ENCODE measurements around the gene SYT6. TPM values are rescaled to one million over a fixed set of nuclear protein-coding genes. Genes with fewer than 3 reads are reported as not detected.

SYT6 gene
- total and polyA plus RNA-seq, 10 donors: 0.14 TPM; not detected in 9

- WGBS, 5 donors: 70 to 90% (median 80%) methylated on average over 12 to 13 of the region's 13 CpGs
Observed at GRCh38 chr1:114088392-114089299, 65.0 kb downstream of the SYT6 start.

GRCh38 chr1:114087495-114087894 is 66.2 kb downstream of the SYT6 start:
- intact Hi-C loops (cut with DNase I; ENCODE audit: low total_unique reads): no loop called here
- TF ChIP-seq CTCF (IDR thresholded peaks at IDR 0.05 in 8 of 11, conservative IDR thresholded peaks at IDR 0.05 in 3 of 11) (no peak), POLR2A (IDR thresholded peaks at IDR 0.05) (no peak), POLR2AphosphoS5 (IDR thresholded peaks at IDR 0.05) (no peak)
- Histone ChIP-seq H3K27ac (no peak overlapping the region), H3K9me3 (no peaks in the 10 kb centered on the region), H3K4me1 (no peaks in the 10 kb centered on the region), H3K36me3 (no peaks in the 10 kb centered on the region), H3K4me3 (no peak overlapping the region), H3K27me3 (replicated peaks in 1 of 7) (no peaks in the 10 kb centered on the region)
- DNase-seq: no peak
- WGBS, 5 donors: 91 to 97% (median 93%) methylated on average over 2 of the region's 2 CpGs

More at GRCh38 chr1:114088392-114089299, 65.0 kb downstream of the SYT6 start:
- DNase-seq: no peak
- no peak overlapping the region for H3K4me3 ChIP-seq
- H3K36me3 ChIP-seq: no peaks in the 10 kb centered on the region
- H3K27me3 ChIP-seq (replicated peaks in 1 of 7): no peaks in the 10 kb centered on the region
- H3K4me1 ChIP-seq: no peaks in the 10 kb centered on the region
- intact Hi-C loops (cut with DNase I; ENCODE audit: low total_unique reads): no loop called here
- H3K27ac ChIP-seq: no peak overlapping the region
- TF ChIP-seq CTCF (IDR thresholded peaks at IDR 0.05 in 8 of 11, conservative IDR thresholded peaks at IDR 0.05 in 3 of 11): no peak
- TF ChIP-seq POLR2AphosphoS5 (IDR thresholded peaks at IDR 0.05): no peak
- no peak for TF ChIP-seq POLR2A (IDR thresholded peaks at IDR 0.05)
- no peaks in the 10 kb centered on the region for H3K9me3 ChIP-seq

GRCh38 chr1:114086601-114087368 is 66.9 kb downstream of the SYT6 start:
- Histone ChIP-seq H3K27ac (no peak overlapping the region), H3K36me3 (no peaks in the 10 kb centered on the region), H3K4me1 (peaks cover 0 to 4% (median 0%) of the 10 kb centered on the region in 6 donors), H3K4me3 (no peak overlapping the region), H3K9me3 (no peaks in the 10 kb centered on the region), H3K27me3 (replicated peaks in 1 of 7) (no peaks in the 10 kb centered on the region)
- intact Hi-C loops (cut with DNase I; ENCODE audit: low total_unique reads): no loop called here
- no peak for DNase-seq
- no peak for TF ChIP-seq POLR2AphosphoS5 (IDR thresholded peaks at IDR 0.05)
- TF ChIP-seq CTCF (IDR thresholded peaks at IDR 0.05 in 8 of 11, conservative IDR thresholded peaks at IDR 0.05 in 3 of 11): no peak
- no peak for TF ChIP-seq POLR2A (IDR thresholded peaks at IDR 0.05)
- WGBS, 5 donors: 73 to 92% (median 83%) methylated on average over 7 to 8 of the region's 8 CpGs
